Measurements from ENCODE around the gene FBXL3.

The FBXL3 gene, protein sequence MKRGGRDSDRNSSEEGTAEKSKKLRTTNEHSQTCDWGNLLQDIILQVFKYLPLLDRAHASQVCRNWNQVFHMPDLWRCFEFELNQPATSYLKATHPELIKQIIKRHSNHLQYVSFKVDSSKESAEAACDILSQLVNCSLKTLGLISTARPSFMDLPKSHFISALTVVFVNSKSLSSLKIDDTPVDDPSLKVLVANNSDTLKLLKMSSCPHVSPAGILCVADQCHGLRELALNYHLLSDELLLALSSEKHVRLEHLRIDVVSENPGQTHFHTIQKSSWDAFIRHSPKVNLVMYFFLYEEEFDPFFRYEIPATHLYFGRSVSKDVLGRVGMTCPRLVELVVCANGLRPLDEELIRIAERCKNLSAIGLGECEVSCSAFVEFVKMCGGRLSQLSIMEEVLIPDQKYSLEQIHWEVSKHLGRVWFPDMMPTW

DNA sequence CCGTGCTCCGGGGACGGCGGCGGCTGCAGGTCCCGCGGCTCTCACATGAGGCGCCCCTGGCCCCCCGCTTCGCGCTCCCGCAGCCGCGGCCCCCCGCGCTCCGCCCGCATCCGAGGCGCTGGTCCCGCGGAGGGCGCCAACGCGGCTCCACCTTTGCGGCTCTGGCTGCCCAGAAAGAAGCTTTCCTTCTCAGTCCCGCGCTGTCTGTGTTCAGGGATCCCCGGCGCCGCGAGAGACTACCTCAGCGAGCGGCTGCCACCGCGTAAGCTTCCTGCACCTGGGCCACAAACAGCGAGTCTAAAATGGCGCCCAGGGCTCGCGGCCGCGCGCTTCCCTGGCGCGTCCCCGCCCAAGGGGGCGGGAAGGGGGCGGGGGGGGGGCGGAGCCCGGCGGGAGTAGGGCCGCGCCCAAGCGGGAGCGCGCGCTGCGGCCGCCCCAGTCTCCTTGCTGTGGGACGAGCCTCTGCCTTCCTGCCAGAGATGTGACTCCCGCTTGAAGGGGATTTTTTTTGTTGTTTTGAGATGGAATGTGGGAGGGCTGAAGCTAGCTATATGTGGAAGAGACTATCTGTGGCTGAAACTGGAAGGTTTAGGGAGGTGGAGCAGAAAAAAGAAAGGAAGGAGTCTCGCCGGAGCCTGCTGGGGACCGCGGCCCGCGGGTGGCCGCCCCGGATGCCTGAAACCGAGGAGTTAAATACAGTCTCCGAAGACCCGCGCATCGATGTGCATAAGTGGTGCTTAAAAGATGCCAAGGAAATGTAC is at the start of gene FBXL3:
Gene FBXL3 (minus strand): TSS at position 299 of the 761 bp plus-strand sequence. CDS start 5,299 bp downstream, outside the sequence.
- peak; percentile 95 for DNase-seq

DNA sequence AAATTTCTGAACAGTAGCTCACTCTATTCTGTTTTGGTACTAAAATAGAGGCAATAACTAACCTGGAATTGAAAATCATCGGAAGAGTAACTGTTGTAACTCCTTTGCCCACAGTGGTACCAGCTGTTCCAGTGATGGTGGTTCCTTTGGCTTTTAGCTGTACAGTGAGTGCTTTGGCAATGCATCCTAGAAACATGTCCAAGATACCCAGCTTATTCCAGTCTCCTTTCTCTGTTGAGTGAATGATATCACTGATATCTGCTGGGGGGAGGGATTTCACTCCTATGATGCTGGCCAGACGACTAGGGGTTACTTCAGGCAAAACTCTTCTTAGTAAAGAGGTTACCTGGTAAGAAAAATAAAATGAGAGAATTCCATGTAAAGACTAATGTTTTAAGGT is 40.6 kb upstream of the FBXL3 start:
- no peak for DNase-seq

DNA sequence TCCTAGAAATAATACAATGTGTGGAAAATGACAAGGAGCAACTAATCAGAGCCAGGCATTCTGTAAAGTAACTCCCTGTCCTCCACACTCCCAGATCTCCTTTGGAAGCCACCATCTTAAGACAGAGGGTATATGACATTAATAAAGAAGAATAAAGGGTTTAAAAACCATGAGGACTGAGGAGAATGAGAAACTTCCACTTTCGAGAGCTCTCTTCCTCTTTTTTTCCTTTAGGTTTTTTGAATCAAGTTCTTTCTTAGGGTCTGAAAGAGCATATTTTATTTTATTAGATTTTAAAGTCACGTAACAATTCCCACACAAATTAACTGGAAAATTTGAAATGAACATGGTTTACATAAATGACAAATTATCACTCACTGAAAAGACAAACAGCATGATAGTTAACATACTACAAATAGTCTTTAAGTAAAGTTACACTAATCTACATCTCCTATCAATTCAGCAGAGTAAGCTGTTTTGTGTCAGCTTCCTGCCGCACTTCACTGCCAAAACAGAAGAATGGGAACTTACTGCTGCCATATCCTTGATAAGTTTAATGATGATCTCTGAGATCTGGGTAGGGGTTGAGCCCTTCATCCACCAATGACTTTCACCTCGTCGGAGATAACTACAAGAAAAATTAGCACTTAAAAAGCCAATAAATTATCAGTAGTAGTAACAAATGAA is 38.6 kb upstream of the FBXL3 start:
- no peak for DNase-seq

DNA sequence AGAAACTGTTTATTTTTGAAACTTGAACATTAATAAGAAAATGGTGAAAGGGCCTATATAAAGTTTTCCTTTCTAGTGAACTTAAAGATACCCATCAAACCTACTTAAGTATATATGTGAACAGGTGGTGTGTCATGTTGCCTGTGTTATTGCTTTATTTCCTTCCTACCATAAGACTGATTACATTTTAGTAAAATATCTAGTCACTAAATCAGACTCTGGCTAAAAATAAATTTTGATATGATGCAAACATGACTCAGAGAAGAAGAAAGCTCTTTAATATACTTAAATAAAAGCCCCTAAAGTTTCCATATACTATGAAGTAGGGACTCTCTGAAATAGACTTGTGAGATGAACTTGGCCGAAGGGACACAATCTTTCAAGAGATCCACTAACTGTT is 35.1 kb upstream of the FBXL3 start:
- DNase-seq: peak; percentile 10

DNA sequence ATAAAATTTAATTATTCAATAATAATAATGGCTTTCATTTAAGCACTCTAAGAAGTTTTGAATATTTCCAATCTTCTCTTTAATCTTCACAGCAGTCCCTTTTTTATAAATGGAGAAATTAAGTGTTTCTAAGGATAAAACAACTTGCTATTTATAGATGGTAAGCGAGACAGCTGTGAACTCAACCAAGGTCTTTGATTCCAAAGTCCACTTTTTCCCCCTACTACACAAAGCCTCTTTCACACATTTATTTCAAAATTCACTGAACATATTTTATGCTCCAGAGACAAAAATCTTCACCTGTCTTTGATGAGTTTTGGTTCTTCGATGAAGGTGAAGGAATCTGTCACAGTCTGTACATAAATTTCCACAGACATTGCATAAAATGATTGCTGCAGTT is 34.4 kb upstream of the FBXL3 start:
- DNase-seq: no peak

DNA sequence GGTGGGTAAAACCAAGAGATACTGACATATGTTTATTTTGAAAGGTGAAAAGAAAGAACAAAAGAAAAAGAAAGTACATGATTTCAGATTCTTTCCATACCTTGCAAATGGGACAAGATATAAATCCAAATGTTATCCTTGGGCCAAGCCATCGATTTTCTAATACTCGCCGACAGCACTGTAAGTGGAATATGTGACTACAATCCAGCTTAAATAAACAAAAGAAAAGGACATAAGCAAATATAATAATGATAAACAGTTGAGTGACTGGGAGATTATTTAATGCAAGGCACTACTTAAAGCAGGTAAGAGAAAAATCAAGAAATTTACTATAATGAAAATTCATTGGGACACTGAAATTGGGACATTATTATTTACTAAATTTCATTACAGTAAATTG is 29.9 kb upstream of the FBXL3 start:
- no peak for DNase-seq

DNA sequence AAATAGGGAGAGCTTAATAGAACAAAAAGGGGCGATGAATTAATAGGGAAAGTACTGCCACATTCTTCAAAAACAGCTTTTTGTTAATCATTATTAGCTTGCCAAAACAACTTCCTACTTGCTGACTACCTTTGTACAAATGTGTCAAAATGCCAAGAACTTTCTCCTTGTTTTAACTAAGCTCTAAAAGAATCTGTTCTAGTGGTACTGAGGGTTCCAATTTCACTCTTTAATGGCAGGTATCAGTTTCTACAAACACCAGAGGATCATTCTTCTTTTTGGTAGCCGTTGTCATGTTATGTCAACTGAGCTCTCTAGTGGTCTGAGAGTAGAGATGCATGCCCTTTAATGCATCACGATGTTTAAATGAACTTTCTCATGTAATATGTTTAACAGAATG is 29.4 kb upstream of the FBXL3 start:
- DNase-seq: no peak

DNA sequence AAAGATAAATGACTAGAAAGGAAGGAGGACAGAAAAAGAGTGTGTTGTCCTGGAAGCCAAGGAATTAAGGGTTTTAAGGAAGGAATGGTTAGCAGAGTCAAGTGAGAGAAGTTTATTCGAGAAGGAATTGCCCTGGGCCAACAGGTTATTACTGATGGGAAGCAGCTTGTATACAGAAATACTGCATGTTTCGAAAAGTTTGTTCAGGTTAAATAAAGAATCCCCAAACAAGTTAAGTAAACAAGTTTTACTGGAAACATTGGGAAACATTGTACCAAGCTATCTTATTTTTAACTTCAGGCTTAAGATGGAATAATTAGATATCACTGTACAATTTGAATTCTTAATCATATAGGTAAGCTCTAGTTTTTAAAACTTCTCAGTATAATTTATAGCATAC is 28.2 kb upstream of the FBXL3 start:
- no peak for DNase-seq

DNA sequence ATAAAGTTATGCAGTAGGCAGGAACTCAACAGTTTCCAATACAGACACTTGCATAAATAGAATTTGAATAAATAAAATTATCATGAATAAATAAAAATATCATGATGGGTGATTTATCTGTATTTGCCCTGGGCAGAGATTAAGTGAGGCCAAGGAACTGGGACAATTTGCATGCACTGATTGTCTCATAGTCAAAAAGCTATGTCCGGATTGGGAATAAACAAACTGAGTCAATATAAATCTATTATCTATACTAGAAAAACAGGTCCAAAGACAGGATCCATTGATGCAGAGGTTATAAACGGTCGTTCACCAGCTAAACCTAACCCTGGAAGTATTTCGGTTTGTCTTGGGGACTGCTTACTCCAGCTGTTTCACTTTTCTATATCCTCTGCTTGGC is 26.2 kb upstream of the FBXL3 start:
- no peak for DNase-seq

DNA sequence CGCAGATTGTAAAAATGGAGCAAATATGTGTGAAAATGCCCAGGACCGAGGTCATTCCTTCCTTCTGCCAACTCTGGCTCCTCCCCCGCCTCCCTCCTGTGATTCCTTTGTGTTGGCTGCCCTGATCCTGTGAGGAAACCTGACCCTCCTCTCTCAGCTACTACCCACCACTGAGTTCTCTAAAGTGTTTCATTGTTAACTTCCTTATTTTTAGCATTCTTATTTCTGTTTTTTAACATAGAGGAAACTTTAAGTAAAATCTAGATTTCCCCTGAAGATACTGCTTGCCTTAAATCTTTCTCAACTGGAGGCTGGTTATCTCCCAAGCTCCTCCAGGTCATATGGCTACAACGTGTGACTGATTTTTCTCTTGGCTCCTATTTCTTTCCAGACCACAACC is 21.7 kb upstream of the FBXL3 start:
- DNase-seq: no peak

DNA sequence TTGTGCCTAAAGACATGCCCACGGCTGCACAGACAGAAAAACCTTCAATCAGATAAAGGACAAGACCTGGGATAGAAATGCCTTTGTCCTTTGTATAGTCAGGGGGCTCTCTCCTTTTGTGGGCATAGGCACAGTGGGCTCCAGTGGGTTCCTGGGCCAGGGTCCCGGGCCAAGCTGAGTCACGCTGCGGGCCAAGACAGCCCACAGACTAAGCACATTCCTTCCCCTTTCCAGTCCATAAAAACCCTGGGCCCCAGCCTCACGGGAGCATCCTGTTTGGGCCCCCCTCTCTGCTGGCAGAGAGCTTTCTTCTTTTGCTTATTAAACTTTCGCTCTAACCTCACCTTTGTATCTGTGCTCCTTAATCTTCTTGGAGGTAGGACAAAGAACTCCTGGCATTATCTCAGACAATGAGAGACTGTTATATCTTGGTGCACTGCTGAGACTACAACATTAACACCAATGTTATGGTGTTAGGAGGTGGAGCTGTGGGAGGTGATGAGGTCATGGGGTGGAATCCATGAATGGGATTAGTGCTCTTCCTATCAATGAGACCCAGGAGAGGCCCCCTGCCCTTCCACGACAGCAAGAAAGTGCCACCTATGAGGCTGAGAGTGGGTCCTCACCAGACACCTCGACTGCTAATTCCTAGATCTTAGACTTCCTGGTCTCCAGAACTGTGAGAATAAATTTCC is 20.8 kb upstream of the FBXL3 start:
- no peak for DNase-seq

DNA sequence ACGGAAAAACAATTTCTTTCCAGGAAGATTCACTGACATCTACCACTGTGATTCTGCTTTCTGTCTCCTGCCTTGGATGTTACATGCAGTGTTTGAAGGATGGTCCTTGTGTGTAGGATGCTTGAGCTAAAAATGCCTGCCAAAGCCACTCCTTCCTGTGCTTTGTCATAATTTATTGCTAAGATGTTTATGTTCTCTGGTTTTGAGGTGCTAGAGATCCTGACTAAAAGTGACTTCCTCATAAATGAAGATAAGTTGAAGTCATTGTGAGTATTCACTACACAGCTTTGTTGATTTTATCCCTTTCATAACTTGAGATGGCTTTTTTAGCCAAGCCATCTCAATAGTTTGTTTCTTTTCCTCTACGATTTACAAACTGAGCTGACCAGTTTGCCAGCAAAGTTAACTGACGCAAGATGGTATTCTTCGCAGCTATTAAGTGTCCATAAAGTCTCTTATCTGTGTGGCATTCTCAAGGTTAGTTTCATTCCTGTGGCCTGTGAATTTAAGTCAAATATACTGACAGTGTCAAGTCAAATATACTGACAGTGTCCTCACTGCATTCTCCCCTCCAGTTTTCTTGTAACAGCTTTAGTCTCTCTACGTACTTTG is 15.7 kb upstream of the FBXL3 start:
- no peak for DNase-seq

DNA sequence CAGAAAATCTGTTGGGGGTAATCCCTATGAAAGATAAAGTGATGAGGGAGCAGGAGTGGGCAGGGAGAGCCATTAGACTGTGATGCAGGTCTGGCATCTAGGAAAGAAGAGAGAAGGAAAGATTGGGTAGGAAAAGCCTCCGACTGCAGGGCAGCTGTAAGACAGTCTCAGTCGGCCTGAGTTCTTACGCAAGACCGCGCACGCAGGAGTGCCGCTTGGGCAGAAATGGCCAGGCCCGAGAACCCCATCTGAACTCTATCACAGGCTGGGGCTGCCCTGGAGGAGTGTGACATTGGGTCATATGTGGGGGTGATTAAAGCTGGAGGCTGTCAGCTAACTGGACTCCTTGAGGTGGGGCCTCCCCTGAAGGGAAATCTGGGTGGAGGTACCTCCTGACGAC is 13.9 kb upstream of the FBXL3 start:
- no peak for DNase-seq

DNA sequence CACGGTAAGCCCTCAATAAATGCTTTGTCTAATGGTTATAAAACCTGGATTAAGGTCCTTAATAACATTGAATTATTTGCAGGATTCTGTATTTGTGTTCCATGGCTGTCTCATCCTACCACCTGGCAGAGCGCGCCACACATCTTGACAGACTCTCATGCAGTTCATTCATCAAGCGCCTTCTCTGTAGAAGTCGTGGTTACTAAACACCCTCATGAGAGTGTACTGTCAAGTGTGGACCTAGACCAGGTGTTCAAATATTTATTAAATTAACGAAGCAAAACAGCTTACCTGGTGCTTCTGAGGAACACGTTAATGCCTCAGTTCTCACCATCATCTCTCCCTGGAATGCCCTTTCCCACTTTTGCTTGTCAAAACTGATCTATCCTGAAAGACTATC is 13.1 kb upstream of the FBXL3 start:
- DNase-seq: no peak

DNA sequence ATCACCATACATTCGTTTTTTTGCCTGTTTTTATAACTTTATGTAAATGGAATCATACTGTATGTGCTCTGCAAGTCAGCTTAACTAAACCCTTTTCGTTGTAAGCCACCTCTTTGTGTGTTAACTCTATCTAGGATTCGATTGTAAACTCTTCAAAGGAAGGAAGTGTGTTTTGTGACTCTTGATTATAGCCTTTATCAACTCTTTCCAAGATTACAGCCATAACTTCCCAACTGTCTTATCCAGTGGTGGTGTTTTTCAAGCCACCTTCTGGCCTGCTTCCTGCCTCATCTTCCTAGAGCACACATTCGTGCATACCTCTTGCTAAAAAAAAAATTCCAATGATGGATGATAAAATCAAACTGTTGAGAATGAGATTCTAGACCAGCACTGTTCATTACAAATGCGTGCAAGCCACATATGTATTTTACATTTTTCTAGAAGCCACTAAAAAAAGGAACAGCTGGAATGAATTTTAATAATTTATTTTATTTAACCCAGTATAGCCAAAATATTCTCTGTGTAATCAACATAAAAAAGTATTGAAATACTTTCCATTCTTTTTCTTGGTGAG is 12.0 kb upstream of the FBXL3 start:
- DNase-seq: peak; percentile 59

DNA sequence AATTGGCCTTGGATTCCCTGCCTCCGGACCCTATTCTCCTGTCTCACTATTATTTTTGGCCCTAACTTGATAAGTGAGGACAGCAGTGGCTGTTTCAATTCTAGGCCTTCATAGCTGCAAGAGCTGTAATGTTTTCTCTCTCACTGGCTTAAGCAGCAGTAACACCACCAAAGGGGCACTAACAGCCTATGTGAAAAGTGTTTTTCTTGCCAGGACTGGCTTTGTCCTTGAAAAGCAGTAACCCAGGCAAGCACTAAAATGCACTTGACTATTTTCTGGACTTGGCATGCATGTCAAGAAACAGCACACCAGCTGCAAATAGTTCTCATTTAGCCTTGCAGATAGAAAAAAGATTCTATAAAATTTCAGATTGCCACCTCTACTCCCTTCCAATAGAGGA is 9.3 kb upstream of the FBXL3 start:
- no peak for DNase-seq

DNA sequence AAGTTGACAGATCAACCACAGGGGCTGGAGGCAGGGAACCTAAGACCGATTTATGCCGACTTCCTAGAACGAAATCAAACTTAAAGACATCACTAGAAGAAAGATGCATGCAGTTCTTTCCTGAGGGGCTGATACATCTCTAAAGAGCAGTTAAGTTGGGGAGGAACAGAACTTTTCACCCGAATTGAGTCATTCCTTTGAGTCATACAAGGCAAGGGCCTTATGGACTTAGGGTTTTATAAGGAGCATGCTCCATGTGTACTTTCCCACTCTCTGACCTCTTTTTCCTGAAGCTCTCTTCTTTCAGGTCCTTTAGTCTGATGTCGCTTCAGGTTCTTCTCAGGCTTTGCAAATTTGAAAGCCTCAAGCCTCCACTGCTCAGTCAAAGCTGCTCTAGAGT is 7.9 kb upstream of the FBXL3 start:
- DNase-seq: peak; percentile 49

DNA sequence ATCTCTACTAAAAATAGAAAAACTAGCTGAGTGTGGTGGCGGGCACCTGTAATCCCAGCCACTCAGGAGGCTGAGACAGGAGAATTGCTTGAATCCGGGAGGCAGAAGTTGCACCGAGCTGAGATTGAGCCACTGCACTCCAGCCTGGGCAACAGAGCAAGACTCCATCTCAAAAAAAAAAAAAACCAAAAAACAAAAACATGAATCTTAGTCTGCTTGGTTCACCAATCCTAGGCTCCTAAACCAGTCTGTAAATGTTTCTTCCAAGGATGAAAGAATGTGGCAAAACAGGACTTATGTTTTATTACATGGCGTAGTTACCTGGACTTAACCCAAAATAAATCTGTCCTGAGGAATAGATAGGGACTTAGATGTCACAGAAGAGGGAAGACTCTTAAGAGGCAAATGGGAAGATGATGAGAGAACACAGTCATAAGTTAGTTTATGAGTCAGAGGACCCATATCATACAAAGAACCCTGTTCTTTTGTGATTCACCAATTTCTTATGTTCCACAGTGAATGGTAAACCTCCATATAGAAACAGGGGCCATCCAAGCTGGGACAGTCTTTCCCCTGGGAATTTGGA is 6.9 kb upstream of the FBXL3 start:
- DNase-seq: no peak

DNA sequence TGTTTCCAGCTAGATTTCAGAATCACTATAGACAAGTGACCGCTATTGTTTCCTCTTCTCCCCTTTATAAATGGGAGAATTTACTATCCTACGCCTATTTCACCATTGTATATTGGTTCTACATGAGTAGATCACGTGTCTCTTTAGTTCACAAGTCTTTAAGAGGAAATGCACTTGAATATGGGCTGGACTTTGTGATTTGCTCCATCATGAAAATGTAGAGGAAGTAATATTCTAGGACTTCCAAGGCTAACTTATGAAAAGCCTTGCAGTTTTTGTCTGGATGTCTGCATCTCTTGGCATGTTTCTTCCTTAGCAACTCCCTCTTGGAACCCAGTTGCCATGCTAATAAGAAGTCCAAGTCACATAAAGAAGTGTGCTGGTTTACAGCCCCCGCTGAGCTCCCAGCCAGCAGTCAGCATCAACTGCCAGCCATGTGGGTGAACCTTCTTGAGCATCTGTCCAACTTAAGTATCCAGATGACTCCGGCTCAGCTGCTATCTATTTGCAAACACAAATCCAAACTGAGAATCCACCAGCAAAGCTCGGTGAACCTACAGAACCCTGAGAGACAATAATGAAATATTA is 4.8 kb upstream of the FBXL3 start:
- no peak for DNase-seq

DNA sequence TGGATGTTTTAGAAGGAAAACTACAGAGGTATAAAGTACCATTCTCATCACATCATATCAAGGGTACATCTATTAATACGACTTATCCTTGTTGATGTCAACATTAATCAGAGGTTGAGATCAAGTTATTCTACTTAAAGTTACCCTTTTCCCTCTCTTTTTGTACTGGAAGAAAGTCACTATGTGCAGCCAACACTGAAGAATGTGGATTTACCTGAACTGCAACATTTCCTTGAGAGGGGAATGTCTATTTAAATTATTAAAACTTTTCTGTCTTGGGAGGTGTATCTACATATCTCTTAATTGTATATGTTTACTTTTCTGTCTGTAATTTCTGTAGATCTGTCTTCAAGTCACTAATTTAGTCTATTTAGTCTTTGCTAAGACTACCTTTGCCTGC is 2.5 kb upstream of the FBXL3 start:
- DNase-seq: no peak

DNA sequence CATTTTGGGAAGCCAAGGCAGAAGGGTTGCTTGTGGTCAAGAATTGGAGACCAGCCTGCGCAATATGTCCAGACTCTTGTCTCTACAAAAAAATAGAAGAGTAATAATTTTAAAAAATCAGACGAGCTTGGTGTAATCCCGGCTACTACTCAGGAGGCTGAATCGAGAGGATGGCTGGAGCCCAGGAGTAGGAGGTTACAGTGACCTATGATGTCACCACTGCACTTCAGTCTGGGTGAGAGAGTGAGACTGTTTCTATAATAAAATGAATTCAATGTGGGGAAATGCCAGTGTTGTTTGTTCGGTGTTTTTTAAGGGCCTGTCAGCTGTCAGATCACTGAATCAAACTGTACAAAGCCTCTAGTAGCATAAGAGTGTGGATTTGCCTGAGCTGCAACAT is 1.2 kb upstream of the FBXL3 start:
- DNase-seq: no peak
